ENCODE data around the gene CATSPER4.

CATSPER4 gene

GRCh38 chr1:26190373-26190987, at the start of gene CATSPER4:
Gene CATSPER4, plus strand, starts transcription at chr1:26190602. Its CDS starts 26 bp downstream, at chr1:26190628.
- no peak for DNase-seq

GRCh38 chr1:26142159-26142558, 48.2 kb upstream of the CATSPER4 start:
- no peak for DNase-seq

- no peak for DNase-seq
Measured at GRCh38 chr1:26145041-26145959, 45.1 kb upstream of the CATSPER4 start.

- no peak for DNase-seq
Measured at GRCh38 chr1:26145960-26146294, 44.5 kb upstream of the CATSPER4 start.

- DNase-seq: no peak
Measured at GRCh38 chr1:26148887-26149286, 41.5 kb upstream of the CATSPER4 start.

GRCh38 chr1:26153966-26154532, 36.4 kb upstream of the CATSPER4 start:
- DNase-seq: no peak

GRCh38 chr1:26154750-26155149, 35.7 kb upstream of the CATSPER4 start:
- DNase-seq: no peak

GRCh38 chr1:26155370-26156284, 34.8 kb upstream of the CATSPER4 start:
- no peak for DNase-seq

- no peak for DNase-seq
Measured at GRCh38 chr1:26156285-26157038, 33.9 kb upstream of the CATSPER4 start.

GRCh38 chr1:26158271-26158907, 32.0 kb upstream of the CATSPER4 start:
- no peak for DNase-seq

- DNase-seq: no peak
Measured at GRCh38 chr1:26158908-26159742, 31.3 kb upstream of the CATSPER4 start, which contains the start of gene FAM110D. Gene FAM110D, plus strand, starts transcription at chr1:26159079. Its CDS starts 2,213 bp downstream, at chr1:26161292.

- DNase-seq: no peak
Measured at GRCh38 chr1:26159743-26160039, 30.7 kb upstream of the CATSPER4 start.

GRCh38 chr1:26160527-26161414, 29.6 kb upstream of the CATSPER4 start:
- no peak for DNase-seq

GRCh38 chr1:26161415-26162219, 28.8 kb upstream of the CATSPER4 start:
- no peak for DNase-seq

GRCh38 chr1:26162220-26162709, 28.1 kb upstream of the CATSPER4 start:
- no peak for DNase-seq

- no peak for DNase-seq
Measured at GRCh38 chr1:26163684-26164035, 26.7 kb upstream of the CATSPER4 start.

- DNase-seq: no peak
Measured at GRCh38 chr1:26164036-26164860, 26.2 kb upstream of the CATSPER4 start.
